T-cell (primary cell): Measurements from ENCODE around the gene DFFB. TPM values are rescaled to one million over a fixed set of nuclear protein-coding genes. Genes with fewer than 3 reads are reported as not detected.

Source experiments
- ATAC-seq, 4 experiments: fragments of 200-7000 bp in 3 of 4; fragments of 150-1000 bp in 1 of 4; cut with Tn5 transposase; replicated peaks in 1 of 4; 1 replicate in 3 of 4; 2 replicates in 1 of 4; pipeline ENCODE4 v1.10.0; 2021; ENCODE audit warnings: moderate library complexity in 3 of 4, mild to moderate bottlenecking in 2 of 4, moderate number of reproducible peaks in 1 of 4
- CTCF ChIA-PET, 2 donors: fragments of 300-600 bp; sonication (Branson Sonifier 250); formaldehyde crosslinking; loops; one replicate each; lab custom pipeline; 2022; ENCODE audit warnings: antibody characterized with exemption in 2 of 2; lab: Charles Lee
- POLR2A ChIA-PET, 2 donors: fragments of 300-600 bp; sonication (Branson Sonifier 250); formaldehyde crosslinking; loops; one replicate each; lab custom pipeline; 2022; ENCODE audit warnings: antibody characterized with exemption in 2 of 2; lab: Charles Lee
- DNase-seq, 35 experiments: peaks; one replicate each; pipeline versions ENCODE4 v3.0.0 to v3.0.0-alpha.2; 2013 to 2023
- H3K27ac ChIP-seq: one replicate; pipeline ENCODE4 v1.5.1; 2013; ENCODE audit warnings: low read length
- H3K27me3 ChIP-seq, 2 experiments: replicated peaks in 1 of 2; 1 replicate in 1 of 2; 2 replicates in 1 of 2; pipeline versions ENCODE4 v1.6.1 to v1.7.0; 2013; ENCODE audit warnings: low read length in 1 of 2, mixed read lengths in 1 of 2; ENCODE audit not compliant: control insufficient read depth in 2 of 2, insufficient read depth in 2 of 2; ENCODE audit errors: extremely low read depth in 1 of 2
- H3K36me3 ChIP-seq, 2 donors: 1 replicate in 1 of 2; 2 replicates in 1 of 2; pipeline versions ENCODE4 v1.6.1 to v1.7.0; 2013; ENCODE audit warnings: low read length in 1 of 2; ENCODE audit not compliant: control insufficient read depth in 2 of 2, insufficient read depth in 1 of 2; ENCODE audit errors: extremely low read depth in 1 of 2
- H3K4me1 ChIP-seq, 2 experiments: 1 replicate in 1 of 2; 2 replicates in 1 of 2; pipeline versions ENCODE4 v1.6.1 to v1.7.0; 2013; ENCODE audit warnings: low read length in 2 of 2, mixed read lengths in 1 of 2; ENCODE audit not compliant: insufficient read depth in 2 of 2, control insufficient read depth in 1 of 2; ENCODE audit errors: extremely low read depth in 1 of 2
- H3K4me3 ChIP-seq, 2 donors: 1 replicate in 1 of 2; 2 replicates in 1 of 2; pipeline versions ENCODE4 v1.5.1 to v1.7.0; 2013; ENCODE audit warnings: mild to moderate bottlenecking in 2 of 2, low read length in 1 of 2, moderate library complexity in 1 of 2; ENCODE audit not compliant: control insufficient read depth in 1 of 2; ENCODE audit errors: extremely low read depth in 1 of 2
- H3K9me3 ChIP-seq: 2 replicates; pipeline ENCODE4 v1.7.0; 2013
- H3K27ac Mint-ChIP-seq, 2 donors: one replicate each; pipeline ENCODE4 v1.8.0; 2020 to 2021; ENCODE audit warnings: mild to moderate bottlenecking in 2 of 2, mixed read lengths in 2 of 2
- H3K27me3 Mint-ChIP-seq, 2 donors: one replicate each; pipeline ENCODE4 v1.8.0; 2021 to 2022; ENCODE audit warnings: mixed read lengths in 2 of 2
- H3K36me3 Mint-ChIP-seq: one replicate; pipeline ENCODE4 v1.8.0; 2021; ENCODE audit warnings: mixed read lengths
- H3K4me1 Mint-ChIP-seq, 3 donors: one replicate each; pipeline ENCODE4 v1.8.0; 2020 to 2022; ENCODE audit warnings: mixed read lengths in 3 of 3, mild to moderate bottlenecking in 1 of 3
- H3K4me3 Mint-ChIP-seq, 3 donors: one replicate each; pipeline ENCODE4 v1.8.0; 2020 to 2022; ENCODE audit warnings: mild to moderate bottlenecking in 3 of 3, mixed read lengths in 3 of 3, moderate library complexity in 3 of 3
- H3K9me3 Mint-ChIP-seq, 3 donors: one replicate each; pipeline ENCODE4 v1.8.0; 2020 to 2022; ENCODE audit warnings: mixed read lengths in 3 of 3
- WGBS: methylation state at CpG from one replicate; pipeline ENCODE4 v1.1.5; 2013; ENCODE audit warnings: missing lambda C conversion rate; ENCODE audit not compliant: insufficient coverage; 5-methylcytosine and 5-hydroxymethylcytosine counted together
- total RNA-seq, 35 experiments: library from RNA in 6 of 35; stranded (reverse) in 6 of 35; fragments of 120-200 nt in 1 of 35; gene quantifications; one replicate each; pipeline versions ENCODE4 v1.2.1 to v1.2.4 and lab custom pipeline; 2013 to 2026

Gene DFFB
- total RNA-seq, 5 donors from 2014 or later (not counting 1 experiment from before 2014, with no cell fraction given): 14.9 to 24.1 (median 18.5) TPM

DNA sequence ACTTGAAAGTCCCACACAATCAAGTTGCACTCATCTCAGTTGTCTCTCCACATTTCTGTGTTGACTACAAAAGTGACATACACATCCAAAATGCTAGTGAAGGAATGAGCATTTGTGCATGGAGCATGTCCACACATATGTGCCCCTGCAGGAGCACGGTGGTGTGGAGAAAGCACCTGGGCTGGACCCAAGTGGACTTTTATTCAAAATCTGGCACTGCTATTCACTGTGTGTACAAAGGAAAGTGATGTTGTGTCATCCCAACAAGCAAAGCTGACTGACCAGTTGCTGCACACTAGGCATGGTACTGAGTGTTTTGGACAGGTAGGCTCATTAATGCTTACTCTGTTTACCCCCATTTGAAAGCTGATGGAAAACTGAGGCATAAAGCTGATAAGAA lies 19.6 kb upstream of the DFFB start:
- Mint-ChIP-seq H3K36me3 (peaks cover 69% of the 10 kb centered on the region), H3K27ac (no peak overlapping the region), H3K27me3 (no peaks in the 10 kb centered on the region), H3K4me1 (no peaks in the 10 kb centered on the region), H3K4me3 (no peak overlapping the region), H3K9me3 (peaks cover 0 to 4% (median 4%) of the 10 kb centered on the region in 3 donors)
- peaks cover 28 to 72% of the 10 kb centered on the region in 2 donors for H3K36me3 ChIP-seq
- no peak for DNase-seq
- no peaks in the 10 kb centered on the region for H3K9me3 ChIP-seq
- H3K4me3 ChIP-seq: no peak overlapping the region
- H3K27ac ChIP-seq: no peak overlapping the region
- POLR2A ChIA-PET: no interaction called here
- CTCF ChIA-PET: no interaction called here
- H3K4me1 ChIP-seq: no peaks in the 10 kb centered on the region
- ATAC-seq: no peak
- H3K27me3 ChIP-seq: no peaks in the 10 kb centered on the region
- WGBS: 100% methylated on average over 1 of the region's 1 CpG

DNA sequence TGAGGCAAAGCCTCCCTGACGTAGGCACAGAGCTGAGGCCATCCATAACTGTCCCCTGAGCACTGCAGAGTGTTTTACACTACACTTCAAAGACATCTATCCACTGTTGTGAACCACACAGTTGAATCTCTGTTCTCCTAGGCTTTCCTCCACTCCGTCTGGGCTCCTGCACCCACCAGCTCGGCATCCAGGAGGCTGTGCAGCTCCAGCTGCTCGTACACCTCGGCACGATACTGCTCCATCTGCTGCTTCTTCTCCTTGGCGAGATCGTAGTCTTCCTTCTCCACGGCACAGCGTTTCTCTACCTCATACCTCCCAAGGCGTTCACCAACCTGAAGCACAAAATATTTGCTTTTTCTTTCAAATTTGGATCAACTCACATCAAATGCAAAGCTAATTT lies 18.5 kb upstream of the DFFB start:
- no peak for DNase-seq
- H3K27me3 Mint-ChIP-seq: no peaks in the 10 kb centered on the region
- ChIA-PET CTCF (interaction anchor here in 1 of 2 donors (0.5 kb wide), 1 partner anchor 105 kb away, joined by 3 read pairs; no protein-coding TSS in a partner anchor), POLR2A (no interaction called here)
- Histone ChIP-seq H3K4me1 (no peaks in the 10 kb centered on the region), H3K9me3 (no peaks in the 10 kb centered on the region), H3K27me3 (no peaks in the 10 kb centered on the region), H3K36me3 (peaks cover 29 to 70% of the 10 kb centered on the region in 2 donors), H3K4me3 (no peak overlapping the region), H3K27ac (no peak overlapping the region)
- no peak overlapping the region for H3K27ac Mint-ChIP-seq
- peaks cover 0 to 4% (median 4%) of the 10 kb centered on the region in 3 donors for H3K9me3 Mint-ChIP-seq
- H3K4me3 Mint-ChIP-seq: no peak overlapping the region
- WGBS: 91% methylated on average over 6 of the region's 11 CpGs
- ATAC-seq: no peak
- peaks cover 69% of the 10 kb centered on the region for H3K36me3 Mint-ChIP-seq
- H3K4me1 Mint-ChIP-seq: no peaks in the 10 kb centered on the region

DNA sequence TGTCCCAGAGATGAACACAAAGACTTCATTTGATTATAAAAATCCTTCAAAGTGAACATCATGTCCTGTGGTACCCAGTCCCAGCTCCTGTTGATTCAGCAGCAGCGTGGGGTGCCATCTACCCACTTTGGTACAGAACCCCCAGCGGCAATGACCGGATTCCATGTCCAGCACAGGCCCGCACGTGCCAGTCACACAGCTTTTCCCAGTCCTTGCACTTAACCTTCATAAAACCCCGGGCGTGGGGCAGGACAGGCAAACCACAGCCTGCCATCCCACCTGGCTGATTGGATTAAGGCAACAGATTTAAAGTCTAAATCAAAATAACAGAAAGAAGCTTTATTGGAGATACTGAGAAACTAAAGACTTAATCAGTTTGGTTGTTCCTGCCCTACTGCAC lies 15.8 kb upstream of the DFFB start:
- POLR2A ChIA-PET: no interaction called here
- H3K36me3 Mint-ChIP-seq: peaks cover 61% of the 10 kb centered on the region

DNA sequence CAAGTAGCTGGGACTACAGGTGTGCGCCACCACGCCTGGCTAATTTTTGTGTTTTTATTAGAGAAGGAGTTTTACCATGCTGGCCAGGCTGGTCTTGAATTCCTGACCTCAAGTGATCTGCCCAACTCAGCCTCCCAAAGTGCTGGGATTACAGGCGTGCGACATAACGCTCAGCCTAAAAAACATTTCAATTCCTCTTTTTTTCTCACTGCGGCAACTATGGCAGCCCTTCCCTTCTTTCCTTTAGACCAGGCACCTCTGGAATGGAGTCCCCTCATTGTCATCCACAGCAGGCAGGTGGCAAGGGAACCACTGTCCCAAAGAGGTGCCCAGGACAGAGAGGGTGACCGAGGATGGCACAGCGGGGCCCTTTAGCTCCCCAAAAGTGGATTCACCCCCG lies 14.4 kb upstream of the DFFB start:
- H3K9me3 Mint-ChIP-seq: no peaks in the 10 kb centered on the region
- H3K27me3 Mint-ChIP-seq: no peaks in the 10 kb centered on the region
- ChIA-PET CTCF (interaction anchor here in 1 of 2 donors (0.6 kb wide), 1 partner anchor 115 kb away, joined by 6 read pairs; no protein-coding TSS in a partner anchor), POLR2A (no interaction called here)
- no peaks in the 10 kb centered on the region for H3K27me3 ChIP-seq
- H3K36me3 Mint-ChIP-seq: peaks cover 60% of the 10 kb centered on the region
- H3K4me3 Mint-ChIP-seq: no peak overlapping the region
- WGBS: 100% methylated on average over 4 of the region's 9 CpGs
- DNase-seq (no peak), ATAC-seq (no peak)
- no peak overlapping the region for H3K4me3 ChIP-seq
- no peak overlapping the region for H3K27ac Mint-ChIP-seq
- H3K4me1 ChIP-seq: no peaks in the 10 kb centered on the region
- H3K27ac ChIP-seq: no peak overlapping the region
- no peaks in the 10 kb centered on the region for H3K4me1 Mint-ChIP-seq
- peaks cover 26 to 74% of the 10 kb centered on the region in 2 donors for H3K36me3 ChIP-seq
- H3K9me3 ChIP-seq: no peaks in the 10 kb centered on the region

More for the DNA sequence above, 15.8 kb upstream of the DFFB start:
- peaks cover 29 to 73% of the 10 kb centered on the region in 2 donors for H3K36me3 ChIP-seq
- 97% methylated on average over 5 of the region's 7 CpGs for WGBS
- H3K4me1 ChIP-seq: no peaks in the 10 kb centered on the region
- Mint-ChIP-seq H3K4me3 (no peak overlapping the region), H3K27ac (no peak overlapping the region), H3K4me1 (no peaks in the 10 kb centered on the region), H3K27me3 (no peaks in the 10 kb centered on the region), H3K9me3 (peaks cover 0 to 4% (median 4%) of the 10 kb centered on the region in 3 donors)
- H3K27ac ChIP-seq: no peak overlapping the region
- CTCF ChIA-PET: no interaction called here
- no peaks in the 10 kb centered on the region for H3K9me3 ChIP-seq
- no peak overlapping the region for H3K4me3 ChIP-seq
- H3K27me3 ChIP-seq: no peaks in the 10 kb centered on the region
- ATAC-seq (no peak), DNase-seq (no peak)

DNA sequence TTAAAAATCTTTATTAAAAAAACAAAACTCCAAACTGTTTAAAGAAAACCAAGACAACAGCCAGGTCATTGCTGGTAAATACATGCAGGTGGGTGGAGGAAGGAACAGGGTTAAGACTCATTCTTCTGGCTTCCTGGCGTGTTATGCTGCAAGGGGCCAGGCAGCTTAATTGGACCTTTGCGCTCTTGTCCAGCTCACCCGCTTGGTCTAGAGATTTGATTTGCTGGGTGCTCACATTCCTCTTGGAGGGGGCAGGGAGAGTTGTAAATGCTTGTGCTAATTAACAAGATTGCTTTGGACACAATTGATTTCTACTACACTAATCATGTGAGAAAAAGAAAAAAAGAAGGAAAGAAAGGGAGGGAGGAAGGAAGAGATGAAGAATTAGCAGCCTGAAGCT lies 10.7 kb upstream of the DFFB start:
- ChIA-PET POLR2A (no interaction called here), CTCF (interaction anchor here in 1 of 2 donors (0.7 kb wide), 1 partner anchor 200 kb away, joined by 3 read pairs; no protein-coding TSS in a partner anchor)
- H3K9me3 ChIP-seq: no peaks in the 10 kb centered on the region

DNA sequence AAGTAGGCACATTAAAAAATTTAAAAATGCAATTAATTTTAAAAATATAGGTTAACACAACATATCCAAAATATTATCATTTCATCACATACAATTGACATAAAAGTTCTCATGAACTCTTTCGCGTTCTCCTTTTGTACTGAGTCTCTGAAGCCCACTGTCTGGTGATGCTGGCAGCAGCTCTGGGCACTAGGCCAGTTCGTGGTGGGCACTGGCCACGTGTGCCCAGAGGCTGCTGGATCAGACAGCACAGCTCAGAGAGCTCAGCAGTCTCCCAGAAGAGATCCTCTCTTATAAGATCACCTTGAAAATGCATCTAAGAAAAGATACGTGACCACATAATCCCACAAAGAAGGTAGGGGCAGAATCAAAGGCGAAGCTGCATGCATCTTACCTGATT lies 10.2 kb upstream of the DFFB start:
- ChIA-PET CTCF (no interaction called here), POLR2A (no interaction called here)
- no peaks in the 10 kb centered on the region for H3K27me3 ChIP-seq
- no peak for ATAC-seq
- DNase-seq: no peak
- WGBS: 86% methylated on average over 4 of the region's 6 CpGs
- Mint-ChIP-seq H3K27me3 (no peaks in the 10 kb centered on the region), H3K4me1 (no peaks in the 10 kb centered on the region), H3K9me3 (no peaks in the 10 kb centered on the region), H3K27ac (no peak overlapping the region), H3K36me3 (peaks cover 42% of the 10 kb centered on the region), H3K4me3 (no peak overlapping the region)
- no peaks in the 10 kb centered on the region for H3K4me1 ChIP-seq
- no peaks in the 10 kb centered on the region for H3K9me3 ChIP-seq
- H3K36me3 ChIP-seq: peaks cover 24 to 64% of the 10 kb centered on the region in 2 donors
- no peak overlapping the region for H3K4me3 ChIP-seq
- no peak overlapping the region for H3K27ac ChIP-seq

More for the DNA sequence above, 10.7 kb upstream of the DFFB start:
- Mint-ChIP-seq H3K9me3 (no peaks in the 10 kb centered on the region), H3K27me3 (no peaks in the 10 kb centered on the region), H3K4me1 (no peaks in the 10 kb centered on the region), H3K27ac (no peak overlapping the region), H3K4me3 (no peak overlapping the region), H3K36me3 (peaks cover 45% of the 10 kb centered on the region)
- DNase-seq (no peak), ATAC-seq (no peak)
- no peaks in the 10 kb centered on the region for H3K27me3 ChIP-seq
- no peak overlapping the region for H3K4me3 ChIP-seq
- WGBS: 100% methylated on average over 1 of the region's 3 CpGs
- no peaks in the 10 kb centered on the region for H3K4me1 ChIP-seq
- H3K36me3 ChIP-seq: peaks cover 25 to 62% of the 10 kb centered on the region in 2 donors
- H3K27ac ChIP-seq: no peak overlapping the region
